NCI-H748 (cell line): Measurements from ENCODE around the gene TEX30.
A peak's percentile ranks its signal among the peaks of the same experiment; 100 is the strongest.
"Not testable (repeated sequence)": the region's sequence is repeated elsewhere in the genome, so short reads cannot be mapped to it uniquely, and the experiment has no call there.

Source experiments
- DNase-seq: peaks from one replicate; lab custom pipeline; 2025; ENCODE audit not compliant: unreplicated experiment; lab: John Stamatoyannopoulos, UW

Gene TEX30

GRCh38 chr13:102773441-102774213, at the start of gene TEX30:
Gene TEX30 (minus strand): TSS chr13:102773786. CDS start chr13:102770026, 3,760 bp downstream.
- peak; percentile 93 for DNase-seq

GRCh38 chr13:102817907-102818306, 44.3 kb upstream of the TEX30 start:
- no peak for DNase-seq

GRCh38 chr13:102817241-102817640, 43.7 kb upstream of the TEX30 start:
- DNase-seq: no peak

- DNase-seq: no peak
Measured at GRCh38 chr13:102816708-102817107, 43.1 kb upstream of the TEX30 start.

- DNase-seq: no peak
Measured at GRCh38 chr13:102815788-102816187, 42.2 kb upstream of the TEX30 start.

- no peak for DNase-seq
Measured at GRCh38 chr13:102814793-102815192, 41.2 kb upstream of the TEX30 start.

GRCh38 chr13:102814025-102814607, 40.5 kb upstream of the TEX30 start:
- no peak for DNase-seq

GRCh38 chr13:102812611-102813287, 39.2 kb upstream of the TEX30 start:
- no peak for DNase-seq

GRCh38 chr13:102807699-102808098, 34.1 kb upstream of the TEX30 start:
- no peak for DNase-seq

- no peak for DNase-seq
Measured at GRCh38 chr13:102805680-102806079, 32.1 kb upstream of the TEX30 start.

- peak; percentile 80 for DNase-seq
Measured at GRCh38 chr13:102800145-102801041, 26.8 kb upstream of the TEX30 start.

- DNase-seq: peak; percentile 60
Measured at GRCh38 chr13:102799426-102800144, 26.0 kb upstream of the TEX30 start.

- DNase-seq: peak; percentile 94
Measured at GRCh38 chr13:102798581-102799425, 25.2 kb upstream of the TEX30 start, which contains the start of the genes BIVM and POGLUT2. Gene BIVM (plus strand): TSS chr13:102799119. CDS start chr13:102807268, 8,149 bp downstream. Gene POGLUT2 (minus strand): TSS chr13:102798976. CDS start chr13:102798670, 306 bp downstream.

GRCh38 chr13:102793611-102794355, 20.2 kb upstream of the TEX30 start:
- DNase-seq: no peak

GRCh38 chr13:102792396-102792795, 18.8 kb upstream of the TEX30 start:
- no peak for DNase-seq

GRCh38 chr13:102788683-102789082, 15.1 kb upstream of the TEX30 start:
- no peak for DNase-seq

- no peak for DNase-seq
Measured at GRCh38 chr13:102784483-102784882, 10.9 kb upstream of the TEX30 start.

GRCh38 chr13:102781591-102781990, 8.0 kb upstream of the TEX30 start:
- DNase-seq: no peak

- not testable (repeated sequence) for DNase-seq
Measured at GRCh38 chr13:102780656-102781055, 7.1 kb upstream of the TEX30 start.
